Type B pancreatic cell (in vitro differentiated cells): ENCODE results near the gene THAP11. TPM values are rescaled to one million over a fixed set of nuclear protein-coding genes. Genes with fewer than 3 reads are reported as not detected.
A peak's percentile ranks its signal among the peaks of the same experiment; 100 is the strongest.

Source experiments
- DNase-seq: peaks from one replicate; pipeline ENCODE4 v3.0.0; 2021; ENCODE audit warnings: mixed read lengths; ENCODE audit not compliant: unreplicated experiment; ENCODE audit errors: extremely low spot score
- H3K27ac Mint-ChIP-seq: 2 replicates; pipeline ENCODE4 v1.8.0; 2021; ENCODE audit warnings: mild to moderate bottlenecking, mixed read lengths
- H3K27me3 Mint-ChIP-seq: 2 replicates; pipeline ENCODE4 v1.8.0; 2021; ENCODE audit warnings: mixed read lengths
- H3K36me3 Mint-ChIP-seq: 2 replicates; pipeline ENCODE4 v1.8.0; 2021; ENCODE audit warnings: mixed read lengths
- H3K4me1 Mint-ChIP-seq: one replicate; pipeline ENCODE4 v1.8.0; 2021; ENCODE audit warnings: mixed read lengths; ENCODE audit not compliant: unreplicated experiment
- H3K4me3 Mint-ChIP-seq: 2 replicates; pipeline ENCODE4 v1.8.0; 2021; ENCODE audit warnings: mild to moderate bottlenecking, mixed read lengths
- H3K9me3 Mint-ChIP-seq: 2 replicates; pipeline ENCODE4 v1.8.0; 2021; ENCODE audit warnings: mixed read lengths
- CTCF ChIP-seq: fragments of 200-600 bp; sonication (generic); conservative IDR thresholded peaks from 2 replicates; pipeline ENCODE4 v1.5.0; 2021; ENCODE audit warnings: antibody characterized with exemption, mild to moderate bottlenecking
- long read RNA-seq: library from polyadenylated mRNA; unstranded; transcript quantifications from one replicate; pipeline ENCODE4 v2.0.0, GENCODE V29; 2020
- total RNA-seq: library from RNA; stranded (reverse); gene quantifications from 2 replicates; pipeline ENCODE4 v1.2.1, GENCODE V29; 2021; ENCODE audit warnings: low replicate concordance

Gene THAP11
- 25.5 and 35.1 TPM in 2 replicates for total RNA-seq
- long read RNA-seq, transcript THAP11-201 (1 exons, 2,114 nt): major isoform, 7 of 7 reads
- long read RNA-seq, partial matches to known transcripts: 0 of 7 reads
- long read RNA-seq, other reads (novel, unspliced or antisense): 0 of 7 reads

- peak within 1 kb of the TSS; percentile 96 for H3K4me3 Mint-ChIP-seq
- no peaks in the 10 kb centered on the region for H3K9me3 Mint-ChIP-seq
- peak; percentile 82 for TF ChIP-seq CTCF
- peaks cover 31% of the 10 kb centered on the region for H3K4me1 Mint-ChIP-seq
- peak; percentile 97 for DNase-seq
- peak within 1 kb of the TSS; percentile 98 for H3K27ac Mint-ChIP-seq
- H3K27me3 Mint-ChIP-seq: no peaks in the 10 kb centered on the region
- no peaks in the 10 kb centered on the region for H3K36me3 Mint-ChIP-seq
Observed at GRCh38 chr16:67841816-67842508, at the start of gene THAP11. THAP11 (plus strand) TSS chr16:67842320; CDS start chr16:67842555, 235 bp downstream.

DNA sequence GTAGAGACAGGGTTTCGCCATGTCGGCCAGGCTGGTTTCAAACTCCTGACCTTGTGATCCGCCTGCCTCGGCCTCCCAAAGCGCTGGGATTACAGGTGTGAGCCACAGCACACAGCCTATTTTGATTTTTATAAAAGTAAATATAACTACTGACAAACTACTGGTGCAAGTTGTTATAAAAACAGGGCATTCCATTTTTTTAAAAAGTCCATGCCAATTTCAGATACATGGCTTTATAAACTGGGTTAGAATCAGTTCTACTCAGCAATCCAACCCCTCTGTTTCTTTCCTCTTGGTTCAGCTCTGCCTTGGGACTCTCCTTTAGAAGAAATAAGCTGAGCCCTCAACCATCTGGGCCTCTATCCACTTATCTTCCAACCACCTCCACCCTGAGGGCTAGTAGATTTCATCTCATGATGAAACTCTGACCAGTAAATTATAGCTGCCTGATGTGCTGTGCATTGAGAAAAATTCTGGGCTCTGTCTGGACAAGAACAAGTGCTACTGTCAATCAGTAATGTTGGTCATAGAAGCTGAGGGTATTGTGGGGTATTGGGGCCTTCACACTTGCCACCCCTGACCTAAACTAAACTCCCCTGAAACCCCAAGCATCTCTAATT, 45.9 kb upstream of the THAP11 start:
- Mint-ChIP-seq H3K4me1 (peaks cover 5% of the 10 kb centered on the region), H3K27ac (peak overlapping the region; percentile 17), H3K36me3 (peaks cover 23% of the 10 kb centered on the region), H3K4me3 (no peak overlapping the region), H3K27me3 (no peaks in the 10 kb centered on the region), H3K9me3 (no peaks in the 10 kb centered on the region)
- DNase-seq: no peak
- no peak for TF ChIP-seq CTCF

- H3K36me3 Mint-ChIP-seq: peaks cover 27% of the 10 kb centered on the region
- no peak for TF ChIP-seq CTCF
- no peaks in the 10 kb centered on the region for H3K9me3 Mint-ChIP-seq
- no peak for DNase-seq
- no peaks in the 10 kb centered on the region for H3K27me3 Mint-ChIP-seq
- peaks cover 11% of the 10 kb centered on the region for H3K4me1 Mint-ChIP-seq
- H3K27ac Mint-ChIP-seq: peak overlapping the region; percentile 36
- H3K4me3 Mint-ChIP-seq: no peak overlapping the region
Observed at GRCh38 chr16:67800338-67800926, 41.7 kb upstream of the THAP11 start.

DNA sequence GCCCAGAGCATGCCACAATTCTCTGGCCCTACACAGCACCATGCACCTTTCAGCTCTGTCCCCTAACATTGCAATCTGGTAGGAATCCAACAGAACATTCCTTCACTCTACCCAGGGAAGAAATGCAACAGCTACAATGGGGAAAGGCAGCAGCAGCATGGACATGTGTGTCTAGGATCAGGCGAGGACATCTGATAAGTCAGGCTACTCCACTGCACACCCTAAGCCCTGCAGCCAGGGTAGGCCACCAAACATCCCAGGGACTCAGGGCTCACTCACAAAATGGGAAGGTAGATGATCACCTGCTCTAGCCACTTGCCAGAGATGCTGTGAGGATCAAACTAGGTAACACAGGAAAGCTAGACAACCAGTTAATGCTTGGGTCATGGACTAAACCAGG, 40.9 kb upstream of the THAP11 start:
- H3K27ac Mint-ChIP-seq: no peak overlapping the region
- H3K4me1 Mint-ChIP-seq: peaks cover 14% of the 10 kb centered on the region
- H3K36me3 Mint-ChIP-seq: peaks cover 27% of the 10 kb centered on the region

GRCh38 chr16:67801883-67802282, 40.2 kb upstream of the THAP11 start:
- no peaks in the 10 kb centered on the region for H3K9me3 Mint-ChIP-seq
- no peak for TF ChIP-seq CTCF
- DNase-seq: no peak
- no peaks in the 10 kb centered on the region for H3K27me3 Mint-ChIP-seq
- peaks cover 14% of the 10 kb centered on the region for H3K4me1 Mint-ChIP-seq
- H3K4me3 Mint-ChIP-seq: no peak overlapping the region
- peaks cover 22% of the 10 kb centered on the region for H3K36me3 Mint-ChIP-seq
- H3K27ac Mint-ChIP-seq: no peak overlapping the region

More for the DNA sequence above, 40.9 kb upstream of the THAP11 start:
- TF ChIP-seq CTCF: no peak
- Mint-ChIP-seq H3K9me3 (no peaks in the 10 kb centered on the region), H3K27me3 (no peaks in the 10 kb centered on the region), H3K4me3 (no peak overlapping the region)
- no peak for DNase-seq
